WTC11 (cell line): ENCODE measurements around the gene SYNGR3. TPM values are rescaled to one million over a fixed set of nuclear protein-coding genes. Genes with fewer than 3 reads are reported as not detected.

Source experiments
- ATAC-seq: fragments of 200-7000 bp; cut with Tn5 transposase; 2 replicates; pipeline ENCODE4 v1.10.0; 2021; ENCODE audit warnings: mild to moderate bottlenecking, moderate library complexity
- CTCF ChIA-PET: fragments of 300-600 bp; sonication (Branson Sonifier 250); formaldehyde crosslinking; loops from one replicate; lab custom pipeline; 2021; ENCODE audit warnings: antibody characterized with exemption; lab: Charles Lee
- POLR2A ChIA-PET: fragments of 350-600 bp; sonication (Branson Sonifier 250); formaldehyde crosslinking; loops from one replicate; lab custom pipeline; 2021; ENCODE audit warnings: antibody characterized with exemption; lab: Charles Lee
- DNase-seq: peaks from one replicate; pipeline ENCODE4 v3.0.0; 2021; ENCODE audit warnings: low spot score
- H3K27ac Mint-ChIP-seq: 2 replicates; pipeline ENCODE4 v1.8.0; 2021; ENCODE audit warnings: mixed read lengths
- H3K27me3 Mint-ChIP-seq: 2 replicates; pipeline ENCODE4 v1.8.0; 2021; ENCODE audit warnings: low read depth, mild to moderate bottlenecking, moderate library complexity, mixed read lengths
- H3K36me3 Mint-ChIP-seq: 2 replicates; pipeline ENCODE4 v1.8.0; 2021; ENCODE audit warnings: mixed read lengths
- H3K4me1 Mint-ChIP-seq: 2 replicates; pipeline ENCODE4 v1.8.0; 2022; ENCODE audit warnings: mixed read lengths
- H3K4me3 Mint-ChIP-seq: 2 replicates; pipeline ENCODE4 v1.8.0; 2021; ENCODE audit warnings: mild to moderate bottlenecking, moderate library complexity, mixed read lengths
- H3K9me3 Mint-ChIP-seq: 2 replicates; pipeline ENCODE4 v1.8.0; 2021; ENCODE audit warnings: mixed read lengths
- ATF3 ChIP-seq: sonication (generic); formaldehyde crosslinking; conservative IDR thresholded peaks from 2 replicates; pipeline ENCODE4 v1.8.1; 2022; ENCODE audit warnings: mild to moderate bottlenecking, missing genetic modification reagents
- CBFB ChIP-seq: sonication (generic); formaldehyde crosslinking; IDR thresholded peaks from 2 replicates; pipeline ENCODE4 v1.8.1; 2022; ENCODE audit warnings: mild to moderate bottlenecking, low read depth, missing genetic modification reagents
- CTCF ChIP-seq: fragments of 200-600 bp; IDR thresholded peaks from 2 replicates; pipeline ENCODE4 v1.8.0; 2022; ENCODE audit warnings: antibody characterized with exemption
- EMX1 ChIP-seq: fragments of 250-450 bp; sonication (Bioruptor Pico); IDR thresholded peaks from 2 replicates; pipeline ENCODE4 v1.8.0; 2021; ENCODE audit warnings: mild to moderate bottlenecking
- ETV6 ChIP-seq: sonication (generic); formaldehyde crosslinking; IDR thresholded peaks from 2 replicates; pipeline ENCODE4 v1.8.1; 2022; ENCODE audit warnings: mild to moderate bottlenecking, missing genetic modification reagents
- FOXJ3 ChIP-seq: sonication (generic); formaldehyde crosslinking; IDR thresholded peaks from 2 replicates; pipeline ENCODE4 v1.9.0; 2021; ENCODE audit warnings: missing genetic modification reagents, mild to moderate bottlenecking, borderline replicate concordance
- IRF1 ChIP-seq: sonication (generic); formaldehyde crosslinking; IDR thresholded peaks from 2 replicates; pipeline ENCODE4 v1.8.0; 2023; ENCODE audit warnings: missing genetic modification reagents
- OVOL2 ChIP-seq: fragments of 250-450 bp; sonication (Bioruptor Pico); IDR thresholded peaks from 2 replicates; pipeline ENCODE4 v1.9.0; 2021; ENCODE audit warnings: mild to moderate bottlenecking, borderline replicate concordance
- PRDM15 ChIP-seq: sonication (generic); formaldehyde crosslinking; IDR thresholded peaks from 2 replicates; pipeline ENCODE4 v1.8.0; 2022; ENCODE audit warnings: missing genetic modification reagents
- RELA ChIP-seq: sonication (generic); formaldehyde crosslinking; IDR thresholded peaks from 2 replicates; pipeline ENCODE4 v1.8.1; 2022; ENCODE audit warnings: missing genetic modification reagents, mild to moderate bottlenecking, borderline replicate concordance
- SMAD4 ChIP-seq: sonication (generic); formaldehyde crosslinking; IDR thresholded peaks from 2 replicates; pipeline ENCODE4 v1.8.0; 2022; ENCODE audit warnings: mild to moderate bottlenecking, missing genetic modification reagents
- SOX15 ChIP-seq: fragments of 250-450 bp; sonication (Bioruptor Pico); IDR thresholded peaks from 2 replicates; pipeline ENCODE4 v1.9.0; 2021; ENCODE audit warnings: mild to moderate bottlenecking
- STAT6 ChIP-seq: sonication (generic); formaldehyde crosslinking; conservative IDR thresholded peaks from 2 replicates; pipeline ENCODE4 v1.8.1; 2023; ENCODE audit warnings: mild to moderate bottlenecking, low read depth, missing genetic modification reagents, moderate library complexity
- TCF7 ChIP-seq: sonication (generic); formaldehyde crosslinking; IDR thresholded peaks from 2 replicates; pipeline ENCODE4 v1.8.0; 2022; ENCODE audit warnings: mild to moderate bottlenecking, low read depth, missing genetic modification reagents, moderate library complexity
- TEAD1 ChIP-seq: sonication (generic); formaldehyde crosslinking; IDR thresholded peaks from 2 replicates; pipeline ENCODE4 v1.8.0; 2022; ENCODE audit warnings: mild to moderate bottlenecking, missing genetic modification reagents
- USF1 ChIP-seq: sonication (generic); formaldehyde crosslinking; IDR thresholded peaks from 2 replicates; pipeline ENCODE4 v1.8.0; 2022; ENCODE audit warnings: mild to moderate bottlenecking, missing genetic modification reagents
- ZMAT4 ChIP-seq: fragments of 250-450 bp; sonication (Bioruptor Pico); IDR thresholded peaks from 2 replicates; pipeline ENCODE4 v1.9.0; 2021; ENCODE audit warnings: mild to moderate bottlenecking
- ZNF121 ChIP-seq: sonication (generic); formaldehyde crosslinking; IDR thresholded peaks from 2 replicates; pipeline ENCODE4 v1.8.0; 2023; ENCODE audit warnings: missing genetic modification reagents
- ZNF232 ChIP-seq: sonication (generic); formaldehyde crosslinking; IDR thresholded peaks from 2 replicates; pipeline ENCODE4 v1.8.0; 2022; ENCODE audit warnings: mild to moderate bottlenecking, missing genetic modification reagents
- ZNF532 ChIP-seq: fragments of 250-450 bp; sonication (Bioruptor Pico); IDR thresholded peaks from 2 replicates; pipeline ENCODE4 v1.9.0; 2021; ENCODE audit warnings: mild to moderate bottlenecking, borderline replicate concordance
- total RNA-seq: library from RNA; stranded (reverse); gene quantifications from 3 replicates; pipeline ENCODE4 v1.2.3, GENCODE V29; 2021

Gene SYNGR3
- total RNA-seq, 1 experiment from 2014 or later: 41.5 TPM

- no peak for DNase-seq
- peaks cover 30% of the 10 kb centered on the region for H3K36me3 Mint-ChIP-seq
- H3K27ac Mint-ChIP-seq: no peak within 1 kb of the TSS; the same call in 1 of the 2 replicates
- ATAC-seq: no peak
- H3K4me1 Mint-ChIP-seq: peaks cover 34% of the 10 kb centered on the region
- ChIA-PET POLR2A (no interaction called here), CTCF (no interaction called here)
- TF ChIP-seq ETV6 (CRISPR knock-in tag): no peak
- TF ChIP-seq STAT6 (CRISPR knock-in tag): no peak
- TF ChIP-seq EMX1: no peak
- TF ChIP-seq CTCF: no peak
- no peak for TF ChIP-seq ZNF532 (CRISPR knock-in tag)
- TF ChIP-seq ZNF121: peak; percentile 61; the same call in 1 of the 2 replicates
- TF ChIP-seq USF1 (CRISPR knock-in tag): no peak
- no peak for TF ChIP-seq ZMAT4 (CRISPR knock-in tag)
- no peaks in the 10 kb centered on the region for H3K9me3 Mint-ChIP-seq
- peak within 1 kb of the TSS; percentile 94 for H3K4me3 Mint-ChIP-seq
- no peaks in the 10 kb centered on the region for H3K27me3 Mint-ChIP-seq
These were observed 23.3 kb upstream of the SYNGR3 start, which contains the start of gene RNF151 for GRCh38 chr16:1966460-1966859. RNF151 (plus strand) TSS chr16:1966856; CDS start chr16:1966882, 26 bp downstream.

- no peaks in the 10 kb centered on the region for H3K27me3 Mint-ChIP-seq
- H3K36me3 Mint-ChIP-seq: peaks cover 12% of the 10 kb centered on the region
- no peak overlapping the region for H3K27ac Mint-ChIP-seq
- peaks cover 25% of the 10 kb centered on the region for H3K4me1 Mint-ChIP-seq
- no peaks in the 10 kb centered on the region for H3K9me3 Mint-ChIP-seq
- ChIA-PET CTCF (interaction anchor here (0.6 to 2.5 kb wide), 3 partner anchors 35 to 172 kb away, joined by 3 to 6 read pairs (median 4); no protein-coding TSS in a partner anchor), POLR2A (no interaction called here)
- ATAC-seq (no peak), DNase-seq (no peak)
- H3K4me3 Mint-ChIP-seq: no peak overlapping the region
- TF ChIP-seq CBFB (no peak), TEAD1 (CRISPR knock-in tag) (no peak), RELA (no peak), TCF7 (CRISPR knock-in tag) (no peak), OVOL2 (CRISPR knock-in tag) (no peak), ATF3 (CRISPR knock-in tag) (no peak), PRDM15 (CRISPR knock-in tag) (no peak), SMAD4 (CRISPR knock-in tag) (no peak), ZNF232 (CRISPR knock-in tag) (no peak), IRF1 (CRISPR knock-in tag) (no peak), FOXJ3 (no peak), SOX15 (CRISPR knock-in tag) (no peak)
These were observed 21.4 kb upstream of the SYNGR3 start for GRCh38 chr16:1968146-1968953.
